Measurements from ENCODE around the gene ARL8A. TPM values are rescaled to one million over a fixed set of nuclear protein-coding genes. Genes with fewer than 3 reads are reported as not detected.
"Not testable (repeated sequence)": the region's sequence is repeated elsewhere in the genome, so short reads cannot be mapped to it uniquely, and the experiment has no call there.

ARL8A gene
- total RNA-seq, 6 experiments from 2014 or later = 44.6 to 60.7 (median 48.6) TPM

- H3K36me3 Mint-ChIP-seq (ENCODE audit: low read depth) = no peaks in the 10 kb centered on the region
- H3K27ac Mint-ChIP-seq = no peak overlapping the region
- H3K4me1 Mint-ChIP-seq (ENCODE audit: low read depth) = peaks cover 16% of the 10 kb centered on the region
- no peaks in the 10 kb centered on the region for H3K9me3 Mint-ChIP-seq
- DNase-seq = no peak
- no peak for TF ChIP-seq CTCF (IDR thresholded peaks at IDR 0.05)
- H3K4me3 Mint-ChIP-seq = no peak overlapping the region
- peaks cover 10% of the 10 kb centered on the region for H3K27me3 Mint-ChIP-seq (ENCODE audit: insufficient read depth)
Measured at GRCh38 chr1:202116287-202116686, 28.2 kb downstream of the ARL8A start.

- H3K27ac Mint-ChIP-seq = no peak overlapping the region
- no peak overlapping the region for H3K4me3 Mint-ChIP-seq
- H3K4me1 Mint-ChIP-seq (ENCODE audit: low read depth) = peaks cover 13% of the 10 kb centered on the region
- no peaks in the 10 kb centered on the region for H3K9me3 Mint-ChIP-seq
- no peak for DNase-seq
- TF ChIP-seq CTCF (IDR thresholded peaks at IDR 0.05) = no peak
- H3K36me3 Mint-ChIP-seq (ENCODE audit: low read depth) = no peaks in the 10 kb centered on the region
- H3K27me3 Mint-ChIP-seq (ENCODE audit: insufficient read depth) = peaks cover 5% of the 10 kb centered on the region
Measured at GRCh38 chr1:202113690-202114300, 30.7 kb downstream of the ARL8A start.

GRCh38 chr1:202112859-202113689, 31.5 kb downstream of the ARL8A start:
- peak; percentile 12 for DNase-seq
- H3K36me3 Mint-ChIP-seq (ENCODE audit: low read depth) = no peaks in the 10 kb centered on the region
- H3K27ac Mint-ChIP-seq = no peak overlapping the region
- no peaks in the 10 kb centered on the region for H3K9me3 Mint-ChIP-seq
- H3K4me3 Mint-ChIP-seq = no peak overlapping the region
- peaks cover 9% of the 10 kb centered on the region for H3K27me3 Mint-ChIP-seq (ENCODE audit: insufficient read depth)
- no peak for TF ChIP-seq CTCF (IDR thresholded peaks at IDR 0.05)
- H3K4me1 Mint-ChIP-seq (ENCODE audit: low read depth) = peaks cover 13% of the 10 kb centered on the region

GRCh38 chr1:202111589-202111988, 32.9 kb downstream of the ARL8A start:
- H3K27me3 Mint-ChIP-seq (ENCODE audit: insufficient read depth) = peaks cover 11% of the 10 kb centered on the region
- not testable (repeated sequence) for H3K4me3 Mint-ChIP-seq; DNase-seq; H3K27ac Mint-ChIP-seq; H3K36me3 Mint-ChIP-seq (ENCODE audit: low read depth); H3K9me3 Mint-ChIP-seq
- H3K4me1 Mint-ChIP-seq (ENCODE audit: low read depth) = peaks cover 13% of the 10 kb centered on the region

- Mint-ChIP-seq H3K4me1 (ENCODE audit: low read depth) (peaks cover 16% of the 10 kb centered on the region), H3K27me3 (ENCODE audit: insufficient read depth) (peaks cover 11% of the 10 kb centered on the region), H3K27ac (no peak overlapping the region), H3K36me3 (ENCODE audit: low read depth) (no peaks in the 10 kb centered on the region), H3K4me3 (no peak overlapping the region), H3K9me3 (no peaks in the 10 kb centered on the region)
- DNase-seq = no peak
- TF ChIP-seq CTCF (IDR thresholded peaks at IDR 0.05) = no peak
Measured at GRCh38 chr1:202110977-202111376, 33.6 kb downstream of the ARL8A start.

Measured in HFFc6 (cell line).